Embryonic facial prominence (tissue), 1 donor: Measurements from ENCODE around the gene AOC1.

Experiments used
- DNase-seq: peaks from one replicate; pipeline ENCODE4 v3.0.0-alpha.2; 2016; ENCODE audit errors: extremely low spot score

The AOC1 gene

GRCh38 chr7:150857276-150858055 lies 5.1 kb downstream of the AOC1 start:
- DNase-seq = no peak

GRCh38 chr7:150858236-150859197 lies 6.2 kb downstream of the AOC1 start:
- no peak for DNase-seq

GRCh38 chr7:150860291-150860977 lies 8.1 kb downstream of the AOC1 start:
- no peak for DNase-seq

GRCh38 chr7:150860978-150861295 lies 8.6 kb downstream of the AOC1 start:
- DNase-seq = no peak

GRCh38 chr7:150862356-150862755 lies 10.0 kb downstream of the AOC1 start:
- DNase-seq = no peak

- DNase-seq = no peak
Observed at GRCh38 chr7:150863946-150864345, 11.6 kb downstream of the AOC1 start.

- DNase-seq = no peak
Observed at GRCh38 chr7:150866932-150867564, 14.7 kb downstream of the AOC1 start.

- no peak for DNase-seq
Observed at GRCh38 chr7:150867605-150868004, 15.3 kb downstream of the AOC1 start.

- no peak for DNase-seq
Observed at GRCh38 chr7:150869467-150869866, 17.1 kb downstream of the AOC1 start.

- no peak for DNase-seq
Observed at GRCh38 chr7:150871601-150872000, 19.3 kb downstream of the AOC1 start.

GRCh38 chr7:150874401-150875198 lies 22.3 kb downstream of the AOC1 start:
- no peak for DNase-seq

- DNase-seq = no peak
Observed at GRCh38 chr7:150875791-150876190, 23.5 kb downstream of the AOC1 start.

- peak; percentile 55 for DNase-seq
Observed at GRCh38 chr7:150876817-150877526, 24.7 kb downstream of the AOC1 start.

- no peak for DNase-seq
Observed at GRCh38 chr7:150877536-150877935, 25.2 kb downstream of the AOC1 start.

GRCh38 chr7:150879345-150879744 lies 27.0 kb downstream of the AOC1 start:
- no peak for DNase-seq

- DNase-seq = no peak
Observed at GRCh38 chr7:150881189-150881588, 28.9 kb downstream of the AOC1 start.

- DNase-seq = no peak
Observed at GRCh38 chr7:150890853-150891584, 38.7 kb downstream of the AOC1 start.

- DNase-seq = no peak
Observed at GRCh38 chr7:150891740-150892139, 39.4 kb downstream of the AOC1 start.

GRCh38 chr7:150895809-150896208 lies 43.5 kb downstream of the AOC1 start:
- DNase-seq = no peak
